ENCODE data around the gene NUMBL. TPM values are rescaled to one million over a fixed set of nuclear protein-coding genes. Genes with fewer than 3 reads are reported as not detected.

NUMBL gene
- total and polyA plus RNA-seq, 2 of the 13 experiments (the other 11 are each of a cell fraction or from before 2014, with no cell fraction given) = 0.49 to 2.3 TPM

DNA sequence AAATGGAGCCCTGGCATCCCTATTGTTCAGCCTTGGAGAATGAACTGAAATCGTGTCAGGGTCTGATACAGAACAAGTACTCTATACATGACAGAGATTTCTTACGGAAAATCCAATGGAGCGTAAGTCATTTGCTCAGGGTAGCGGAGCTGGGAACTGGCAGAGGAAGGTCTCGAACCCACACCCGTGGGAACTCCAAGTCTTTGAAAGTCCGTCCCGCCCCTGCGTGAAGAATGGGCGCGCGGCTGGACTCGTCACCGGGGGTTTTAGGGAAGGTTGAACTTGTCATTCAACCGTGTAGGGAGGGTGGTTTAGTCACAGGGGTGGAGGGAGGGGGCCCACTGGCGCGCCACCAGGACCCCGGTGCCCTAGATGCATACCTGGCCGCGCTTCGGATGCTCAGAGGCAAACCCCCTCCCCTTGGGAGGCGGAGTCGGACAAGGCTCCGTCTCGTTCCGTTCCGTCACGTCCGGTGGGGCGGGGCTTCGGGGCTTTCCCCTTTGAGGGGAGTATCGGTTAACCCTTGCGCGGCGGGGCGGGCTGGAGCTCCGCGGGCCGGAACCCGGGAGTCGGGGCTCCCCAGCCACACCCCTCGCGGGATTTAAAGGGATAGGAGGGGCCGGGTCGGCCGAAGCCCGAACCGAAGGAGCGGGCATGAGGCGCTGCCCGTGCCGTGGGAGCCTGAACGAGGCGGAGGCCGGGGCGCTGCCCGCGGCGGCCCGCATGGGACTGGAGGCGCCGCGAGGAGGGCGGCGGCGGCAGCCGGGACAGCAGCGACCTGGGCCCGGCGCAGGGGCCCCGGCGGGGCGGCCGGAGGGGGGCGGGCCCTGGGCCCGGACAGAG lies 26.3 kb upstream of the NUMBL start, which contains the start of the genes COQ8B and ITPKC (continued):
- TF ChIP-seq, protein P1, sequence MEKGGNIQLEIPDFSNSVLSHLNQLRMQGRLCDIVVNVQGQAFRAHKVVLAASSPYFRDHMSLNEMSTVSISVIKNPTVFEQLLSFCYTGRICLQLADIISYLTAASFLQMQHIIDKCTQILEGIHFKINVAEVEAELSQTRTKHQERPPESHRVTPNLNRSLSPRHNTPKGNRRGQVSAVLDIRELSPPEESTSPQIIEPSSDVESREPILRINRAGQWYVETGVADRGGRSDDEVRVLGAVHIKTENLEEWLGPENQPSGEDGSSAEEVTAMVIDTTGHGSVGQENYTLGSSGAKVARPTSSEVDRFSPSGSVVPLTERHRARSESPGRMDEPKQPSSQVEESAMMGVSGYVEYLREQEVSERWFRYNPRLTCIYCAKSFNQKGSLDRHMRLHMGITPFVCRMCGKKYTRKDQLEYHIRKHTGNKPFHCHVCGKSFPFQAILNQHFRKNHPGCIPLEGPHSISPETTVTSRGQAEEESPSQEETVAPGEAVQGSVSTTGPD (CRISPR knock-in tag; IDR thresholded peaks at IDR 0.05) = no peak
- TF ChIP-seq ZNF263 (CRISPR knock-in tag; IDR thresholded peaks at IDR 0.05) = no peak
- TF ChIP-seq ZNF510 (CRISPR knock-in tag; IDR thresholded peaks at IDR 0.05; ENCODE audit: low read depth) = no peak
- no peak for TF ChIP-seq ZNF17 (CRISPR knock-in tag; IDR thresholded peaks at IDR 0.05)
- TF ChIP-seq TRIM24 (CRISPR knock-in tag; IDR thresholded peaks at IDR 0.05) = no peak
- no peak for TF ChIP-seq ZNF569 (CRISPR knock-in tag; IDR thresholded peaks at IDR 0.05; ENCODE audit: borderline replicate concordance)
- no peak for TF ChIP-seq CC2D1A (CRISPR knock-in tag; IDR thresholded peaks at IDR 0.05)
- no peak for TF ChIP-seq ZNF253 (CRISPR knock-in tag; IDR thresholded peaks at IDR 0.05; ENCODE audit: borderline replicate concordance)
- peak; percentile 61; the same call in 1 of the 2 replicates for TF ChIP-seq CHD4 (IDR thresholded peaks at IDR 0.05; ENCODE audit: borderline replicate concordance, low read length)
- TF ChIP-seq ZBTB43 (CRISPR knock-in tag; conservative IDR thresholded peaks at IDR 0.05) = no peak
- TF ChIP-seq, protein P2, sequence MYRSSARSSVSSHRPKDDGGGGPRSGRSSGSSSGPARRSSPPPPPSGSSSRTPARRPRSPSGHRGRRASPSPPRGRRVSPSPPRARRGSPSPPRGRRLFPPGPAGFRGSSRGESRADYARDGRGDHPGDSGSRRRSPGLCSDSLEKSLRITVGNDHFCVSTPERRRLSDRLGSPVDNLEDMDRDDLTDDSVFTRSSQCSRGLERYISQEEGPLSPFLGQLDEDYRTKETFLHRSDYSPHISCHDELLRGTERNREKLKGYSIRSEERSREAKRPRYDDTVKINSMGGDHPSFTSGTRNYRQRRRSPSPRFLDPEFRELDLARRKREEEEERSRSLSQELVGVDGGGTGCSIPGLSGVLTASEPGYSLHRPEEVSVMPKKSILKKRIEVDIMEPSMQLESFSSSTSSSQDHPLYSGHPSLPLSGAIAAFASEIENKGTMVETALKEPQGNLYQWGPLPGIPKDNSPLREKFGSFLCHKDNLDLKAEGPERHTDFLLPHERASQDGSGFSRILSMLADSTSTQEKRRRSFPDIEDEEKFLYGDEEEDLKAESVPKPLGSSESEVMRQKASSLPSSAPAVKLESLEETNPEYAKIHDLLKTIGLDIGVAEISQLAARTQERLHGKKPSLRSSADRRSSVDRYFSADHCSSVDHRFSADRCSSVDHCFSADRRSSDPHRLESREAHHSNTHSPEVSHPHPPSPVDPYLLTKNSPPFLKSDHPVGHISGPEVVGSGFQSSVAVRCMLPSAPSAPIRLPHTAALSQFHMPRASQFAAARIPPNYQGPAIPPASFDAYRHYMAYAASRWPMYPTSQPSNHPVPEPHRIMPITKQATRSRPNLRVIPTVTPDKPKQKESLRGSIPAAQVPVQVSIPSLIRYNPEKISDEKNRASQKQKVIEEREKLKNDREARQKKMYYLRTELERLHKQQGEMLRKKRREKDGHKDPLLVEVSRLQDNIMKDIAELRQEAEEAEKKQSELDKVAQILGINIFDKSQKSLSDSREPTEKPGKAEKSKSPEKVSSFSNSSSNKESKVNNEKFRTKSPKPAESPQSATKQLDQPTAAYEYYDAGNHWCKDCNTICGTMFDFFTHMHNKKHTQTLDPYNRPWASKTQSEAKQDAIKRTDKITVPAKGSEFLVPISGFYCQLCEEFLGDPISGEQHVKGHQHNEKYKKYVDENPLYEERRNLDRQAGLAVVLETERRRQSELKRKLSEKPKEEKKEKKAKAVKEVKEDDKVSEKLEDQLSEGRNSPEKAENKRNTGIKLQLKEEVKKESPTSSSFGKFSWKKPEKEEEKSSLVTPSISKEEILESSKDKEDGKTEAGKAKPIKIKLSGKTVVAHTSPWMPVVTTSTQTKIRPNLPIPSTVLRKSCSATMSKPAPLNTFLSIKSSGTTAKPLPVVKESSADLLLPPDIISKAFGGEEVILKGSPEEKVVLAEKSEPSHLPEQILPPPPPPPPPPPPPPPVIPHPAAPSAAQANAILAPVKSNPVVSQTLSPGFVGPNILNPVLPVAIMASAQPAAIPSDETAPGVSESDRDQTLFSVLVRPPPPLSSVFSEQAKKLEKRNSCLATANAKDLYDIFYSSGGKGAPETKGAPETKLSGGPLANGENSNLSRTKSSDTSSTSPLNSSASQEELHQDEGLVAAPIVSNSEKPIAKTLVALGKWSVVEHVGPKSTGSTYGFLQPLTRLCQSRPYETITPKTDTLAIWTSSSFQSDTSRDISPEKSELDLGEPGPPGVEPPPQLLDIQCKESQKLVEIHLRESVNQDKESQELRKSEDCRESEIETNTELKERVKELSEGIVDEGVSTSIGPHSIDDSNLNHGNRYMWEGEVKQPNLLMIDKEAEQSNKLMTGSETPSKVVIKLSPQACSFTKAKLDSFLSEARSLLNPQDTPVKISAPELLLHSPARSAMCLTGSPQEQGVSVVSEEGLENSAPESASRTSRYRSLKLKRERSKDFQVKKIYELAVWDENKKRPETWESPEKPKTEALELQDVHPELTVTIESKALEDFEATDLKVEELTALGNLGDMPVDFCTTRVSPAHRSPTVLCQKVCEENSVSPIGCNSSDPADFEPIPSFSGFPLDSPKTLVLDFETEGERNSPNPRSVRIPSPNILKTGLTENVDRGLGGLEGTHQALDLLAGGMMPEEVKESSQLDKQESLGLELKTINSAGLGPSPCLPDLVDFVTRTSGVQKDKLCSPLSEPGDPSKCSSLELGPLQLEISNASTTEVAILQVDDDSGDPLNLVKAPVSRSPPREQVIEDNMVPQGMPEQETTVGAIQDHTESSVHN (CRISPR knock-in tag; IDR thresholded peaks at IDR 0.05) = no peak
- TF ChIP-seq MED8 (CRISPR knock-in tag; IDR thresholded peaks at IDR 0.05; ENCODE audit: insufficient replicate concordance) = peak; percentile 60
- TF ChIP-seq EZH2 (conservative IDR thresholded peaks at IDR 0.05; ENCODE audit: low read depth, low read length) = no peak
- TF ChIP-seq ZKSCAN8 (CRISPR knock-in tag; IDR thresholded peaks at IDR 0.05; ENCODE audit: borderline replicate concordance) = no peak
- no peak for TF ChIP-seq TCF7L2 (IDR thresholded peaks at IDR 0.05; ENCODE audit: low read depth, low read length)

Data from HepG2 (cell line).